Measurements from ENCODE around the gene SLC35B2. TPM values are rescaled to one million over a fixed set of nuclear protein-coding genes. Genes with fewer than 3 reads are reported as not detected.

SLC35B2 gene
- total and polyA plus RNA-seq, 10 of the 15 experiments (the other 5 are each of a cell fraction or from before 2014, with no cell fraction given): 11.3 to 45.4 (median 33.8) TPM

GRCh38 chr6:44233567-44234100 is 23.7 kb downstream of the SLC35B2 start:
- intact Hi-C loops (cut with micrococcal nuclease; ENCODE audit: unreplicated experiment): loop anchor here (1.0 kb wide), 1 partner anchor 137 kb away; no protein-coding TSS in a partner anchor
- ChIA-PET CTCF (interaction anchor here (0.9 to 6.4 kb wide), 13 partner anchors 10 to 137 kb away, joined by 3 to 117 read pairs (median 9); partner anchors contain the start of genes HSP90AB1 and SLC29A1), SMC1A (ENCODE audit: uncharacterized antibody, unreplicated experiment) (interaction anchor here (0.6 to 3.5 kb wide), 5 partner anchors 9 to 137 kb away, joined by 3 to 26 read pairs (median 4); no protein-coding TSS in a partner anchor), POLR2A (interaction anchor here (0.6 to 4.4 kb wide), 2 partner anchors 8 to 11 kb away, joined by 3 to 27 read pairs; no protein-coding TSS in a partner anchor), RAD21 (ENCODE audit: unreplicated experiment) (interaction anchor here (1.3 to 4.8 kb wide), 4 partner anchors 9 to 61 kb away, joined by 3 to 29 read pairs (median 16); partner anchors contain the start of gene SLC29A1)
- H3K4me3 ChIP-seq: no peak overlapping the region
- BruUV-seq (replicated peaks): TSS peak; percentile 13
- H3K79me2 ChIP-seq (ENCODE audit: control insufficient read depth, insufficient read depth, low read length): no peaks in the 10 kb centered on the region
- FAIRE-seq: no peak
- peaks cover 8% of the 10 kb centered on the region for H3K4me1 ChIP-seq (ENCODE audit: control insufficient read depth, insufficient read depth, low read length)
- WGBS (ENCODE audit: insufficient coverage, insufficient replicate concordance, low lambda C conversion rate, missing lambda C conversion rate): 85% methylated on average over 13 of the region's 14 CpGs
- no peak for ATAC-seq
- H3K9ac ChIP-seq (ENCODE audit: control insufficient read depth, insufficient read depth, low read length): no peak overlapping the region
- peaks cover 4 to 20% of the 10 kb centered on the region in 2 experiments; a peak in 3 of 4 replicates for H3K36me3 ChIP-seq (ENCODE audit: control insufficient read depth in 2 of 2, insufficient read depth in 2 of 2, low read length in 1 of 2)
- no peak overlapping the region for H3K27ac ChIP-seq (ENCODE audit: control insufficient read depth, insufficient read depth)
- H3K27me3 ChIP-seq (replicated peaks in 1 of 2; ENCODE audit: control insufficient read depth in 2 of 2, insufficient read depth in 2 of 2, low read length in 1 of 2): no peaks in the 10 kb centered on the region
- H3K4me2 ChIP-seq (ENCODE audit: control insufficient read depth, insufficient read depth): no peak overlapping the region
- no peaks in the 10 kb centered on the region for H4K20me1 ChIP-seq (ENCODE audit: control insufficient read depth, insufficient read depth)
- DNase-seq (ENCODE audit: low read depth, low spot score): no peak
- TF ChIP-seq HSF1 (IDR thresholded peaks at IDR 0.05; ENCODE audit: low read depth, low read length): no peak
- TF ChIP-seq YY1 (IDR thresholded peaks at IDR 0.05; ENCODE audit: low read depth, low read length): no peak
- TF ChIP-seq SMAD1 (IDR thresholded peaks at IDR 0.05; ENCODE audit: low read depth, partially characterized antibody): no peak
- TF ChIP-seq POLR2AphosphoS2 (IDR thresholded peaks at IDR 0.05; ENCODE audit: low read depth, low read length): no peak
- no peak for TF ChIP-seq NR2C1 (IDR thresholded peaks at IDR 0.05)
- TF ChIP-seq SP1 (IDR thresholded peaks at IDR 0.05; ENCODE audit: low read depth, low read length): no peak
- TF ChIP-seq MEF2A (IDR thresholded peaks at IDR 0.05; ENCODE audit: insufficient read depth, low read depth, low read length): no peak
- TF ChIP-seq POLR2A (IDR thresholded peaks at IDR 0.05; ENCODE audit: low read depth, low read length): no peak
- TF ChIP-seq TCF12 (IDR thresholded peaks at IDR 0.05; ENCODE audit: low read depth, low read length): no peak
- no peak for TF ChIP-seq NFYA (IDR thresholded peaks at IDR 0.05; ENCODE audit: borderline replicate concordance, low read depth, low read length)
- no peak for TF ChIP-seq PAX8 (IDR thresholded peaks at IDR 0.05)
- in situ Hi-C loops (cut with MboI): loop anchor here (10.0 kb wide), 1 partner anchor 129 kb away; no protein-coding TSS in a partner anchor
- no peak overlapping the region for H2AFZ ChIP-seq (ENCODE audit: control insufficient read depth, low read depth, low read length)
- no peaks in the 10 kb centered on the region for H3K9me3 ChIP-seq (replicated peaks; ENCODE audit: control insufficient read depth, insufficient read depth, low read length)

All from GM12878 (cell line).